ENCODE results near the gene ADORA2A. TPM values are rescaled to one million over a fixed set of nuclear protein-coding genes. Genes with fewer than 3 reads are reported as not detected.

The ADORA2A gene
- total RNA-seq, 1 experiment from 2014 or later: 0.96 TPM

DNA sequence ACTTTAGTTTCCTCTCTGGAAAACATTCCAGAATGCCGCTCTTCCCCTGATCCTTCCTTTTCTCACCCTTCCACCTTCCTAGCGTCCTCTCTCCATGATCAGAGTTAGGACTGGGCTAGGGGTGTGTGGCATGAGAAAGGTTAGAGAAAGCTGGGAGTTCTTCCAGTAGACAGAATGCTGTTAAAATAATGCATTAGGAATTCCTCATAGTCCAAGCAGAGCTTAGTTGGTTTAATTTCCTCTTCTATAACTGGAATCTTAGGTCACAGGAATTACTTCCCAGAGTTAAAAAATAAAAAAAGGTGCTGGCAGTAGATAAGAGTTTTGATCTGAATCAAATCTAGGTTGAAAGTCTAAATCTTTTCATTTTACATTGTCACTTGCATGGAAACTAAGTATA is 37.2 kb upstream of the ADORA2A start:
- no peaks in the 10 kb centered on the region for H3K4me1 Mint-ChIP-seq (ENCODE audit: insufficient read depth, unreplicated experiment)
- POLR2A ChIA-PET: no interaction called here
- DNase-seq (ENCODE audit: unreplicated experiment): no peak
- peaks cover 40% of the 10 kb centered on the region for H3K36me3 Mint-ChIP-seq (ENCODE audit: insufficient read depth, unreplicated experiment)
- no peak overlapping the region for H3K4me3 Mint-ChIP-seq (ENCODE audit: unreplicated experiment)
- no peaks in the 10 kb centered on the region for H3K9me3 Mint-ChIP-seq (ENCODE audit: unreplicated experiment)
- intact Hi-C loops (cut with micrococcal nuclease): no loop called here
- TF ChIP-seq, protein P1, sequence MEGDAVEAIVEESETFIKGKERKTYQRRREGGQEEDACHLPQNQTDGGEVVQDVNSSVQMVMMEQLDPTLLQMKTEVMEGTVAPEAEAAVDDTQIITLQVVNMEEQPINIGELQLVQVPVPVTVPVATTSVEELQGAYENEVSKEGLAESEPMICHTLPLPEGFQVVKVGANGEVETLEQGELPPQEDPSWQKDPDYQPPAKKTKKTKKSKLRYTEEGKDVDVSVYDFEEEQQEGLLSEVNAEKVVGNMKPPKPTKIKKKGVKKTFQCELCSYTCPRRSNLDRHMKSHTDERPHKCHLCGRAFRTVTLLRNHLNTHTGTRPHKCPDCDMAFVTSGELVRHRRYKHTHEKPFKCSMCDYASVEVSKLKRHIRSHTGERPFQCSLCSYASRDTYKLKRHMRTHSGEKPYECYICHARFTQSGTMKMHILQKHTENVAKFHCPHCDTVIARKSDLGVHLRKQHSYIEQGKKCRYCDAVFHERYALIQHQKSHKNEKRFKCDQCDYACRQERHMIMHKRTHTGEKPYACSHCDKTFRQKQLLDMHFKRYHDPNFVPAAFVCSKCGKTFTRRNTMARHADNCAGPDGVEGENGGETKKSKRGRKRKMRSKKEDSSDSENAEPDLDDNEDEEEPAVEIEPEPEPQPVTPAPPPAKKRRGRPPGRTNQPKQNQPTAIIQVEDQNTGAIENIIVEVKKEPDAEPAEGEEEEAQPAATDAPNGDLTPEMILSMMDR (IDR thresholded peaks at IDR 0.05; ENCODE audit: unreplicated experiment): no peak
- BruUV-seq (replicated peaks): no TSS peak
- H3K27me3 Mint-ChIP-seq (ENCODE audit: insufficient read depth, unreplicated experiment): no peaks in the 10 kb centered on the region
- CTCF ChIA-PET: no interaction called here
- no peak overlapping the region for H3K27ac Mint-ChIP-seq (ENCODE audit: low read depth, unreplicated experiment)

DNA sequence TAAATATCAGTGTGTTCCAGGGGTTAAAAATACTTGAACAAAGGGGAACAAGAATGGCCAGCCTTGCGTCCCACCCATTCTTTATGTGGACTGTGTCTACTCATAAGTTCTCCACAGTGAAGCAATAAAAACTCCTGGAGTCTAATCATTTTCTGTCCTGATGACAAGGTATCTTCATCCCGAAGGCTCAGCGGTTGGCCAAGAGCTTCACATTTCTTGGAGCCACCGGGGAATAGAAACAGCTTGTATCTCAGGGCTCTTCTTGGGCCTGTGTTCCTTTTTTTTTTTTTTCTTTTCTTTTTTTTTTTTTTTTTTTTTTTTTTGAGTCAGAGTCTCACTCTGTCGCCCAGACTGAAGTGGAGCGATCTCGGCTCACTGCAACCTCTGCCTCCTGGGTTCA is 36.8 kb upstream of the ADORA2A start:
- Mint-ChIP-seq H3K4me1 (ENCODE audit: insufficient read depth, unreplicated experiment) (no peaks in the 10 kb centered on the region), H3K36me3 (ENCODE audit: insufficient read depth, unreplicated experiment) (peaks cover 44% of the 10 kb centered on the region), H3K4me3 (ENCODE audit: unreplicated experiment) (no peak overlapping the region), H3K9me3 (ENCODE audit: unreplicated experiment) (no peaks in the 10 kb centered on the region), H3K27ac (ENCODE audit: low read depth, unreplicated experiment) (no peak overlapping the region), H3K27me3 (ENCODE audit: insufficient read depth, unreplicated experiment) (no peaks in the 10 kb centered on the region)
- intact Hi-C loops (cut with micrococcal nuclease): no loop called here
- TF ChIP-seq, protein P1 (IDR thresholded peaks at IDR 0.05; ENCODE audit: unreplicated experiment): no peak
- no peak for DNase-seq (ENCODE audit: unreplicated experiment)
- BruUV-seq (replicated peaks): no TSS peak
- ChIA-PET CTCF (interaction anchor here (0.6 kb wide), 1 partner anchor 149 kb away, joined by 3 read pairs; no protein-coding TSS in a partner anchor), POLR2A (no interaction called here)

DNA sequence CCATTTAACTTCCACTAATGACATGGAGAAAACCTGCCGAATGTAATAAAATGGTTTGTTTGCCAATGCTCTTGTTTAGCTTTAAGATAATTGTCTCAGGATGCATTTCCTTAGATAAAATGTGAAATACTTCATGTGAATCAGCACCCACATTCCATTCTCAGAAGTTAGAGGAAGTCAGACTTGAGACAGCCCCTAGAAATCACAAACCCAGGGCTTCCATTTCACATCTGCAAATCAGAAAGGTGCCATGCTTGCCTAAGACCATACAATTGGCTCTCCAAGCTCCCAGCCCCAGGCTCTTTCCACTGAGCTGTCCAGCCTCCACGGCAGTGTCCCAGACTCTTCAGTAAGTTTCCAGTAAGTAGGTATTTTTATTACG is 35.6 kb upstream of the ADORA2A start:
- Mint-ChIP-seq H3K36me3 (ENCODE audit: insufficient read depth, unreplicated experiment) (peaks cover 48% of the 10 kb centered on the region), H3K27me3 (ENCODE audit: insufficient read depth, unreplicated experiment) (no peaks in the 10 kb centered on the region), H3K27ac (ENCODE audit: low read depth, unreplicated experiment) (no peak overlapping the region), H3K9me3 (ENCODE audit: unreplicated experiment) (no peaks in the 10 kb centered on the region), H3K4me1 (ENCODE audit: insufficient read depth, unreplicated experiment) (no peaks in the 10 kb centered on the region), H3K4me3 (ENCODE audit: unreplicated experiment) (no peak overlapping the region)
- BruUV-seq (replicated peaks): no TSS peak
- CTCF ChIA-PET: interaction anchor here (0.6 to 1.9 kb wide), 6 partner anchors 18 to 523 kb away, joined by 3 to 8 read pairs (median 4); no protein-coding TSS in a partner anchor
- intact Hi-C loops (cut with micrococcal nuclease): no loop called here
- DNase-seq (ENCODE audit: unreplicated experiment): no peak
- POLR2A ChIA-PET: no interaction called here
- TF ChIP-seq, protein P1 (IDR thresholded peaks at IDR 0.05; ENCODE audit: unreplicated experiment): no peak

DNA sequence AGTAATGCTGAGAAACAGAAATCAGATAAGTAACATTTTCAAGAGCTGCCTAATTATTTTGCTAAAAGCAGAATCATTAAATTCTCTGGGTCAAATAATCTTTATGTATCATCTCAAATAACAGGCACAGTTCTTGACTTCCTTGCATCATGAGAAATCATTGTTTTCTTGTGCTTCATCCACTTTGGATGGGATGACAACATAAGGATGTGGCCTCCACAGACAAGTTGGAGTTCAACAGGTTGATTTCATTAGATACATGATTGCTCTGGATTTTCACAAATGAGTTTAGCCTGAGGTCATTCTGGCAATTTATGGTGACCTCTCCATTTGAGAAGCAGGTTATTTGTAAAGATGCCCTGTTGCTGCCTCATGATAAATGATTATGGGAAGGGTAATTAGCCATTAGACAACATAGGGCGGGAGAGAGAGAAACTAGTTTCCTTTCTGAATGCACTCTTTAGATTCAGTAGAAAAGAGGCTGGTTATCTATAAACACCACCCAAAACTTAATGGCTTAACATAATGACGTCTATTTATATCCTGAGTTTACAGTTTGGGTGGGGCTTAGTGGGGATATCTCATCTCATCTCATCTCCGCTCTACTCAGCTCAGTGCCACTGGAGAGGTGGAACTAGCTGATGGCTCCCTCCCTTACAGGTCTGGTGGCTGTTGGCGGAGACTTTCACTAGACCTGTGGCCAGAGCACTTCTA is 35.0 kb upstream of the ADORA2A start:
- intact Hi-C loops (cut with micrococcal nuclease): no loop called here
- Mint-ChIP-seq H3K4me1 (ENCODE audit: insufficient read depth, unreplicated experiment) (no peaks in the 10 kb centered on the region), H3K27me3 (ENCODE audit: insufficient read depth, unreplicated experiment) (no peaks in the 10 kb centered on the region), H3K36me3 (ENCODE audit: insufficient read depth, unreplicated experiment) (peaks cover 54% of the 10 kb centered on the region), H3K4me3 (ENCODE audit: unreplicated experiment) (no peak overlapping the region), H3K27ac (ENCODE audit: low read depth, unreplicated experiment) (no peak overlapping the region), H3K9me3 (ENCODE audit: unreplicated experiment) (no peaks in the 10 kb centered on the region)
- ChIA-PET CTCF (interaction anchor here (1.1 to 1.9 kb wide), 3 partner anchors 17 to 134 kb away, joined by 4 to 8 read pairs (median 7); no protein-coding TSS in a partner anchor), POLR2A (no interaction called here)
- BruUV-seq (replicated peaks): no TSS peak
- no peak for DNase-seq (ENCODE audit: unreplicated experiment)
- TF ChIP-seq, protein P1 (IDR thresholded peaks at IDR 0.05; ENCODE audit: unreplicated experiment): no peak
